ENCODE data around the gene ANKRD6. TPM values are rescaled to one million over a fixed set of nuclear protein-coding genes. Genes with fewer than 3 reads are reported as not detected.

ANKRD6 gene
- total and polyA plus RNA-seq, 2 donors (not counting 1 experiment from before 2014, with no cell fraction given): 3.8 to 10.5 TPM

DNA sequence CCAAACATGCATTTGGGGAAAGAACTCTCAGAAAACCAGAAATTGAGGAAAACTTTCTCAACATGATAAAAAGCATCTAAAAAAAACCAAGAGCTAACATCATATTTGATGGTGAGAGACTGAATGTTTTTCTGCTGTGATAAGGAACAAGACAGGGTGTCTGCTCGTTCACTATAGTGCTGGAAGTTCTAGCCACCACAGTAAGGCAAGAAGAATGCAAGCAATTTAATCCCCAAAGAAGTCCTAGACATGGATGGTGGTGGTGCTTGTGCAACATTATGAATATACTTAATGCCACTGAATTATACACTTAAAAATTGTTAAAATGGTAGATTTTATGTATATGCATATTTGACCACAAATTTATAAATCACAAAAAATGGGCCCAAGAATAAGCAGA is 152.2 kb downstream of the ANKRD6 start:
- DNase-seq: no peak
- no peaks in the 10 kb centered on the region for H4K20me1 ChIP-seq (ENCODE audit: control insufficient read depth, insufficient read depth, low read length, poor library complexity, severe bottlenecking)
- WGBS (ENCODE audit: insufficient coverage): no CpG with 5 or more reads among the region's 1 CpG
- H3K79me2 ChIP-seq (ENCODE audit: control insufficient read depth, insufficient read depth, low read length): no peaks in the 10 kb centered on the region
- H2AFZ ChIP-seq (ENCODE audit: insufficient read depth, low read depth, low read length, poor library complexity, severe bottlenecking): no peak overlapping the region
- H3K4me1 ChIP-seq (ENCODE audit: control insufficient read depth in 2 of 2, insufficient read depth in 2 of 2, low read length in 2 of 2): no peaks in the 10 kb centered on the region
- no peak for TF ChIP-seq EZH2 (IDR thresholded peaks at IDR 0.05; ENCODE audit: borderline replicate concordance, insufficient read depth, low read depth, low read length, poor library complexity, severe bottlenecking)
- TF ChIP-seq, protein P1, sequence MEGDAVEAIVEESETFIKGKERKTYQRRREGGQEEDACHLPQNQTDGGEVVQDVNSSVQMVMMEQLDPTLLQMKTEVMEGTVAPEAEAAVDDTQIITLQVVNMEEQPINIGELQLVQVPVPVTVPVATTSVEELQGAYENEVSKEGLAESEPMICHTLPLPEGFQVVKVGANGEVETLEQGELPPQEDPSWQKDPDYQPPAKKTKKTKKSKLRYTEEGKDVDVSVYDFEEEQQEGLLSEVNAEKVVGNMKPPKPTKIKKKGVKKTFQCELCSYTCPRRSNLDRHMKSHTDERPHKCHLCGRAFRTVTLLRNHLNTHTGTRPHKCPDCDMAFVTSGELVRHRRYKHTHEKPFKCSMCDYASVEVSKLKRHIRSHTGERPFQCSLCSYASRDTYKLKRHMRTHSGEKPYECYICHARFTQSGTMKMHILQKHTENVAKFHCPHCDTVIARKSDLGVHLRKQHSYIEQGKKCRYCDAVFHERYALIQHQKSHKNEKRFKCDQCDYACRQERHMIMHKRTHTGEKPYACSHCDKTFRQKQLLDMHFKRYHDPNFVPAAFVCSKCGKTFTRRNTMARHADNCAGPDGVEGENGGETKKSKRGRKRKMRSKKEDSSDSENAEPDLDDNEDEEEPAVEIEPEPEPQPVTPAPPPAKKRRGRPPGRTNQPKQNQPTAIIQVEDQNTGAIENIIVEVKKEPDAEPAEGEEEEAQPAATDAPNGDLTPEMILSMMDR (IDR thresholded peaks at IDR 0.05): no peak
- Mint-ChIP-seq H3K27ac (no peak overlapping the region), H3K4me1 (no peaks in the 10 kb centered on the region), H3K27me3 (no peaks in the 10 kb centered on the region), H3K4me3 (no peak overlapping the region), H3K9me3 (ENCODE audit: insufficient read depth) (no peaks in the 10 kb centered on the region)
- H3K4me3 ChIP-seq (ENCODE audit: control extremely low read depth in 1 of 5, extremely low read depth in 1 of 5, insufficient read depth in 1 of 5, low read depth in 2 of 5, low read length in 4 of 5): no peak overlapping the region
- no peaks in the 10 kb centered on the region for H3K27me3 ChIP-seq (replicated peaks in 1 of 4; ENCODE audit: control extremely low read depth in 1 of 4, control insufficient read depth in 3 of 4, insufficient read depth in 4 of 4, low read length in 3 of 4)
- H3K36me3 ChIP-seq (replicated peaks in 1 of 2; ENCODE audit: control extremely low read depth in 1 of 2, control insufficient read depth in 1 of 2, extremely low read depth in 1 of 2, insufficient read depth in 2 of 2, low read length in 1 of 2): no peaks in the 10 kb centered on the region
- H3K4me2 ChIP-seq (replicated peaks; ENCODE audit: low read depth, low read length, poor library complexity, severe bottlenecking): no peak overlapping the region
- CTCF ChIA-PET: interaction anchor here (1.0 to 1.6 kb wide), 2 partner anchors 23 to 25 kb away, joined by 3 to 4 read pairs; no protein-coding TSS in a partner anchor
- no peak overlapping the region for H3K27ac ChIP-seq (ENCODE audit: low read length in 2 of 2)
- no peak for ATAC-seq (ENCODE audit: low read depth)
- intact Hi-C loops (cut with micrococcal nuclease): no loop called here
- no peaks in the 10 kb centered on the region for H3K9me3 ChIP-seq (ENCODE audit: control extremely low read depth in 1 of 3, control insufficient read depth in 2 of 3, insufficient read depth in 1 of 3, low read length in 2 of 3)
- H3K9ac ChIP-seq (ENCODE audit: low read length): no peak overlapping the region
- POLR2A ChIA-PET: no interaction called here

DNA sequence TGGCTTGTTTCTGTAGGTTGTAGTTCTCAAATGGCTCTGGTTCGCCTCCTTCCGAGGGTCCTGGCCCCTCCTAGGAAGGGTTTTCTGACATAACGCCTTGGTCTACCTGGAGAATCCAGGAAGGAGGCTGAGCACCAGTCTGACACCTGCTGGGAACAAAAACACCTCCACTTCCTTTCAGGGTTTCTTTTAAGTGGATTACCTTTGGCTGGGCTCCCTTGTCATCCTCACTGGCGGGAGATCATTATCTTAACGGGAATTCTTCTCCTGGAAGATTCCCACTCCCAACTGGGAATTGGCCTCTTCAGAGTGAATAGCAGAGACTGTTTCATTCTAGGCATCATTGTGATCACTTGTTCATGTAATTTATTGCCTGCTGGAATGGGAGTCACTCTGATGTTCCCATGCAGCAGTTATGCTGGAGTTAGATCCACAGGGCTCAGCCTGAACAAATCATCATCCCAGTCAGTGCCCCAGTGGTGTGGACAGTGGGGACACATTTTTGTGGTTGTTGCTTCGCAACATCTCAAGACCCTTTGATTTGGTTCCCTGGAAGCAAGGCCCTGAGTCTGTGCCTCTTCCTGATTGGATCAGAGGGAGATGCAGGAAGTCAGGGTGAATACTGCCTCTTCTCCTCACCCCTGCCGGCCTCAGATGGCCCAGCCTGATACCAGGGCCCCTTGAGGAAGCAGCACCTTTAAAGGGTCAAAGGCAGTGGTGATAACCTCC is 156.5 kb downstream of the ANKRD6 start:
- DNase-seq (no peak), ATAC-seq (ENCODE audit: low read depth) (no peak)
- H3K79me2 ChIP-seq (ENCODE audit: control insufficient read depth, insufficient read depth, low read length): no peaks in the 10 kb centered on the region
- TF ChIP-seq, protein P1 (IDR thresholded peaks at IDR 0.05): no peak
- TF ChIP-seq EZH2 (IDR thresholded peaks at IDR 0.05; ENCODE audit: borderline replicate concordance, insufficient read depth, low read depth, low read length, poor library complexity, severe bottlenecking): no peak
- no peak overlapping the region for H3K4me3 Mint-ChIP-seq
- no peaks in the 10 kb centered on the region for H3K27me3 Mint-ChIP-seq
- no peaks in the 10 kb centered on the region for H4K20me1 ChIP-seq (ENCODE audit: control insufficient read depth, insufficient read depth, low read length, poor library complexity, severe bottlenecking)
- no peaks in the 10 kb centered on the region for H3K4me1 Mint-ChIP-seq
- ChIA-PET CTCF (interaction anchor here (0.7 kb wide), 1 partner anchor 217 kb away, joined by 4 read pairs; no protein-coding TSS in a partner anchor), POLR2A (no interaction called here)
- H3K9me3 Mint-ChIP-seq (ENCODE audit: insufficient read depth): no peaks in the 10 kb centered on the region
- no peak overlapping the region for H3K9ac ChIP-seq (ENCODE audit: low read length)
- intact Hi-C loops (cut with micrococcal nuclease): no loop called here
- H3K27ac Mint-ChIP-seq: no peak overlapping the region
- H3K9me3 ChIP-seq (ENCODE audit: control extremely low read depth in 1 of 3, control insufficient read depth in 2 of 3, insufficient read depth in 1 of 3, low read length in 2 of 3): no peaks in the 10 kb centered on the region
- no peaks in the 10 kb centered on the region for H3K27me3 ChIP-seq (replicated peaks in 1 of 4; ENCODE audit: control extremely low read depth in 1 of 4, control insufficient read depth in 3 of 4, insufficient read depth in 4 of 4, low read length in 3 of 4)
- H3K36me3 ChIP-seq (replicated peaks in 1 of 2; ENCODE audit: control extremely low read depth in 1 of 2, control insufficient read depth in 1 of 2, extremely low read depth in 1 of 2, insufficient read depth in 2 of 2, low read length in 1 of 2): no peaks in the 10 kb centered on the region
- 92% methylated on average over 4 of the region's 7 CpGs for WGBS (ENCODE audit: insufficient coverage)
- H2AFZ ChIP-seq (ENCODE audit: insufficient read depth, low read depth, low read length, poor library complexity, severe bottlenecking): no peak overlapping the region
- no peak overlapping the region for H3K4me3 ChIP-seq (ENCODE audit: control extremely low read depth in 1 of 5, extremely low read depth in 1 of 5, insufficient read depth in 1 of 5, low read depth in 2 of 5, low read length in 4 of 5)
- no peaks in the 10 kb centered on the region for H3K4me1 ChIP-seq (ENCODE audit: control insufficient read depth in 2 of 2, insufficient read depth in 2 of 2, low read length in 2 of 2)
- H3K27ac ChIP-seq (ENCODE audit: low read length in 2 of 2): no peak overlapping the region
- H3K4me2 ChIP-seq (replicated peaks; ENCODE audit: low read depth, low read length, poor library complexity, severe bottlenecking): no peak overlapping the region

All from B cell (primary cell).